ENCODE results near the gene SLC12A7.

DNA sequence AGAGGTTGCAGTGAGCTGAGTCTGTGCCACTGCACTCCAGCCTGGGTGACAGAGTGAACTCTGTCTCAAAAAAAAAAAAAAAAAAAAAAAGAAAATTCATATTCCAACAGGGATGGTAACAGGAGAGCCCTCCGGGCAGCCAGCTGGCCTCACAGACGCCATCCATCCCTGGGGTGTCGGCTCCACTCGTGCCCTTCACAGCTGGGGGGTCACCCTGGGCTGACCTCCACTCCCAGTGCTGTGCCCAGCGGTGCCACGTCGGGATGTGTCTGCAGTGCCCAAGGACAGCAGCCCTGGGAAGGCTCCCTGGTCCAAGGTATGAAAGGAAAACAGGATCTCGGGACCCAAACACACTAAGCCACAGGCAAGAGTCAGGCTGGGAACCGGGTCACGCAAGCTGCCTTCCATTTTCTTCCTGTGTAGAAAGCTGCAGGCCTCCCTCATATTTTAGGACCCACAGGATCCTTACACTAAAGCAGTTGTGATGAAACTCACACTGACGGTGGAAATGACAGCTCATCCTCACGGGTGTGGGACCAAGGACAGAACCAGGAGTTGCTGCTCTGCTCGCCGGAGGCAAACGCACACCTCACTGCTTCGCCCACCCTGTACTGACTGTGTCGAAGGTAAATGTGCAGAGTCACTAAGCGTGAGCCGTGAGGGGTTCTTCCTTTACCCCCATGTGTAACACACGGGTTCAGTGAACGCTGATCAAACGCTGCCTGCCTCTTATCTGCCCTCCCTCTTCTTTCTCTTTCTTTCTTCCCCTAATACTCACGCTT lies 5.3 kb downstream of the SLC12A7 start:
- TF ChIP-seq, protein P1, sequence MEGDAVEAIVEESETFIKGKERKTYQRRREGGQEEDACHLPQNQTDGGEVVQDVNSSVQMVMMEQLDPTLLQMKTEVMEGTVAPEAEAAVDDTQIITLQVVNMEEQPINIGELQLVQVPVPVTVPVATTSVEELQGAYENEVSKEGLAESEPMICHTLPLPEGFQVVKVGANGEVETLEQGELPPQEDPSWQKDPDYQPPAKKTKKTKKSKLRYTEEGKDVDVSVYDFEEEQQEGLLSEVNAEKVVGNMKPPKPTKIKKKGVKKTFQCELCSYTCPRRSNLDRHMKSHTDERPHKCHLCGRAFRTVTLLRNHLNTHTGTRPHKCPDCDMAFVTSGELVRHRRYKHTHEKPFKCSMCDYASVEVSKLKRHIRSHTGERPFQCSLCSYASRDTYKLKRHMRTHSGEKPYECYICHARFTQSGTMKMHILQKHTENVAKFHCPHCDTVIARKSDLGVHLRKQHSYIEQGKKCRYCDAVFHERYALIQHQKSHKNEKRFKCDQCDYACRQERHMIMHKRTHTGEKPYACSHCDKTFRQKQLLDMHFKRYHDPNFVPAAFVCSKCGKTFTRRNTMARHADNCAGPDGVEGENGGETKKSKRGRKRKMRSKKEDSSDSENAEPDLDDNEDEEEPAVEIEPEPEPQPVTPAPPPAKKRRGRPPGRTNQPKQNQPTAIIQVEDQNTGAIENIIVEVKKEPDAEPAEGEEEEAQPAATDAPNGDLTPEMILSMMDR (IDR thresholded peaks at IDR 0.05), result no peak
- no peak for TF ChIP-seq POLR2A (IDR thresholded peaks at IDR 0.05)

All from heart left ventricle (tissue), 13 donors.